WTC11 (cell line): ENCODE results near the gene CD22.

Experiments
- CBFB ChIP-seq: sonication (generic); formaldehyde crosslinking; IDR thresholded peaks from 2 replicates; pipeline ENCODE4 v1.8.1; 2022; ENCODE audit warnings: mild to moderate bottlenecking, low read depth, missing genetic modification reagents
- ESRRA ChIP-seq: sonication (generic); formaldehyde crosslinking; IDR thresholded peaks from 2 replicates; pipeline ENCODE4 v1.8.1; 2022; ENCODE audit warnings: mild to moderate bottlenecking, missing genetic modification reagents, borderline replicate concordance
- JUN ChIP-seq: sonication (generic); formaldehyde crosslinking; IDR thresholded peaks from 2 replicates; pipeline ENCODE4 v1.8.0; 2023; ENCODE audit warnings: mild to moderate bottlenecking, missing genetic modification reagents
- SMAD4 ChIP-seq: sonication (generic); formaldehyde crosslinking; IDR thresholded peaks from 2 replicates; pipeline ENCODE4 v1.8.0; 2022; ENCODE audit warnings: mild to moderate bottlenecking, missing genetic modification reagents
- TCF7 ChIP-seq: sonication (generic); formaldehyde crosslinking; IDR thresholded peaks from 2 replicates; pipeline ENCODE4 v1.8.0; 2022; ENCODE audit warnings: mild to moderate bottlenecking, low read depth, missing genetic modification reagents, moderate library complexity
- ZNF121 ChIP-seq: sonication (generic); formaldehyde crosslinking; IDR thresholded peaks from 2 replicates; pipeline ENCODE4 v1.8.0; 2023; ENCODE audit warnings: missing genetic modification reagents
- ZNF263 ChIP-seq: sonication (generic); formaldehyde crosslinking; IDR thresholded peaks from 2 replicates; pipeline ENCODE4 v1.8.1; 2022; ENCODE audit warnings: low read depth, mild to moderate bottlenecking, moderate library complexity, missing genetic modification reagents
- TF ChIP-seq, protein P1 (sequence below): fragments of 200-600 bp; IDR thresholded peaks from 2 replicates; pipeline ENCODE4 v1.8.0; 2022; ENCODE audit warnings: antibody characterized with exemption
- TF ChIP-seq, protein P2 (sequence below): sonication (generic); formaldehyde crosslinking; IDR thresholded peaks from 2 replicates; pipeline ENCODE4 v1.8.1; 2023; ENCODE audit warnings: mild to moderate bottlenecking, moderate library complexity, missing genetic modification reagents
- TF ChIP-seq, protein P3 (sequence below): sonication (generic); formaldehyde crosslinking; IDR thresholded peaks from 2 replicates; pipeline ENCODE4 v1.8.1; 2022; ENCODE audit warnings: mild to moderate bottlenecking, moderate library complexity, missing genetic modification reagents
- TF ChIP-seq, protein P4 (sequence below): sonication (generic); formaldehyde crosslinking; IDR thresholded peaks from 2 replicates; pipeline ENCODE4 v1.8.1; 2022; ENCODE audit warnings: low read depth, missing genetic modification reagents, borderline replicate concordance
- TF ChIP-seq, protein P5 (sequence below): sonication (generic); formaldehyde crosslinking; IDR thresholded peaks from 2 replicates; pipeline ENCODE4 v1.8.1; 2023; ENCODE audit warnings: mild to moderate bottlenecking, missing genetic modification reagents, moderate library complexity
- TF ChIP-seq, protein P6 (sequence below): sonication (generic); formaldehyde crosslinking; IDR thresholded peaks from 2 replicates; pipeline ENCODE4 v1.8.0; 2022; ENCODE audit warnings: mild to moderate bottlenecking, missing genetic modification reagents

DNA sequence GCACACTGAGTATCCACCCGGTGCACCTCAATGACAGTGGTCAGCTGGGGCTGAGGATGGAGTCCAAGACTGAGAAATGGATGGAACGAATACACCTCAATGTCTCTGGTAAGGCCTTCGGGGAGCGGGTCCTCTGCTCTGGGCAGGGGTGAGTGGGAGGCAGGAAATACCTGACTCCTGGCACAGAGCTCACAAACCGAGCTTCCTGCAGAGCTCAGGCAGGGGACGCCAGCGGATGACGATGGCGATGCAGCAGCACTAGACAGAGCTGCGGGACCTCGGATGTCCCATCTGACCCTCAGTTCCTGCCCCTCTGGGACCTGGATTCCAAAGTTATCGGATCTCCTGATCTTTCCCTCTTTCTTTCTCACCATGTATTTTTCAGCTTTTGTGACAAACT, 3.8 kb downstream of the CD22 start:
- TF ChIP-seq, protein P1, sequence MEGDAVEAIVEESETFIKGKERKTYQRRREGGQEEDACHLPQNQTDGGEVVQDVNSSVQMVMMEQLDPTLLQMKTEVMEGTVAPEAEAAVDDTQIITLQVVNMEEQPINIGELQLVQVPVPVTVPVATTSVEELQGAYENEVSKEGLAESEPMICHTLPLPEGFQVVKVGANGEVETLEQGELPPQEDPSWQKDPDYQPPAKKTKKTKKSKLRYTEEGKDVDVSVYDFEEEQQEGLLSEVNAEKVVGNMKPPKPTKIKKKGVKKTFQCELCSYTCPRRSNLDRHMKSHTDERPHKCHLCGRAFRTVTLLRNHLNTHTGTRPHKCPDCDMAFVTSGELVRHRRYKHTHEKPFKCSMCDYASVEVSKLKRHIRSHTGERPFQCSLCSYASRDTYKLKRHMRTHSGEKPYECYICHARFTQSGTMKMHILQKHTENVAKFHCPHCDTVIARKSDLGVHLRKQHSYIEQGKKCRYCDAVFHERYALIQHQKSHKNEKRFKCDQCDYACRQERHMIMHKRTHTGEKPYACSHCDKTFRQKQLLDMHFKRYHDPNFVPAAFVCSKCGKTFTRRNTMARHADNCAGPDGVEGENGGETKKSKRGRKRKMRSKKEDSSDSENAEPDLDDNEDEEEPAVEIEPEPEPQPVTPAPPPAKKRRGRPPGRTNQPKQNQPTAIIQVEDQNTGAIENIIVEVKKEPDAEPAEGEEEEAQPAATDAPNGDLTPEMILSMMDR: no peak
- TF ChIP-seq, protein P2, sequence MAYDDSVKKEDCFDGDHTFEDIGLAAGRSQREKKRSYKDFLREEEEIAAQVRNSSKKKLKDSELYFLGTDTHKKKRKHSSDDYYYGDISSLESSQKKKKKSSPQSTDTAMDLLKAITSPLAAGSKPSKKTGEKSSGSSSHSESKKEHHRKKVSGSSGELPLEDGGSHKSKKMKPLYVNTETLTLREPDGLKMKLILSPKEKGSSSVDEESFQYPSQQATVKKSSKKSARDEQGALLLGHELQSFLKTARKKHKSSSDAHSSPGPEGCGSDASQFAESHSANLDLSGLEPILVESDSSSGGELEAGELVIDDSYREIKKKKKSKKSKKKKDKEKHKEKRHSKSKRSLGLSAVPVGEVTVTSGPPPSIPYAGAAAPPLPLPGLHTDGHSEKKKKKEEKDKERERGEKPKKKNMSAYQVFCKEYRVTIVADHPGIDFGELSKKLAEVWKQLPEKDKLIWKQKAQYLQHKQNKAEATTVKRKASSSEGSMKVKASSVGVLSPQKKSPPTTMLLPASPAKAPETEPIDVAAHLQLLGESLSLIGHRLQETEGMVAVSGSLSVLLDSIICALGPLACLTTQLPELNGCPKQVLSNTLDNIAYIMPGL (CRISPR knock-in tag): no peak
- no peak for TF ChIP-seq ZNF121 (CRISPR knock-in tag)
- TF ChIP-seq, protein P3, sequence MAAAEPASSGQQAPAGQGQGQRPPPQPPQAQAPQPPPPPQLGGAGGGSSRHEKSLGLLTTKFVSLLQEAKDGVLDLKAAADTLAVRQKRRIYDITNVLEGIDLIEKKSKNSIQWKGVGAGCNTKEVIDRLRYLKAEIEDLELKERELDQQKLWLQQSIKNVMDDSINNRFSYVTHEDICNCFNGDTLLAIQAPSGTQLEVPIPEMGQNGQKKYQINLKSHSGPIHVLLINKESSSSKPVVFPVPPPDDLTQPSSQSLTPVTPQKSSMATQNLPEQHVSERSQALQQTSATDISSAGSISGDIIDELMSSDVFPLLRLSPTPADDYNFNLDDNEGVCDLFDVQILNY (CRISPR knock-in tag): no peak
- TF ChIP-seq ESRRA (CRISPR knock-in tag): no peak
- TF ChIP-seq JUN (CRISPR knock-in tag): no peak
- TF ChIP-seq, protein P4, sequence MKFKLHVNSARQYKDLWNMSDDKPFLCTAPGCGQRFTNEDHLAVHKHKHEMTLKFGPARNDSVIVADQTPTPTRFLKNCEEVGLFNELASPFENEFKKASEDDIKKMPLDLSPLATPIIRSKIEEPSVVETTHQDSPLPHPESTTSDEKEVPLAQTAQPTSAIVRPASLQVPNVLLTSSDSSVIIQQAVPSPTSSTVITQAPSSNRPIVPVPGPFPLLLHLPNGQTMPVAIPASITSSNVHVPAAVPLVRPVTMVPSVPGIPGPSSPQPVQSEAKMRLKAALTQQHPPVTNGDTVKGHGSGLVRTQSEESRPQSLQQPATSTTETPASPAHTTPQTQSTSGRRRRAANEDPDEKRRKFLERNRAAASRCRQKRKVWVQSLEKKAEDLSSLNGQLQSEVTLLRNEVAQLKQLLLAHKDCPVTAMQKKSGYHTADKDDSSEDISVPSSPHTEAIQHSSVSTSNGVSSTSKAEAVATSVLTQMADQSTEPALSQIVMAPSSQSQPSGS (CRISPR knock-in tag): no peak
- TF ChIP-seq, protein P5, sequence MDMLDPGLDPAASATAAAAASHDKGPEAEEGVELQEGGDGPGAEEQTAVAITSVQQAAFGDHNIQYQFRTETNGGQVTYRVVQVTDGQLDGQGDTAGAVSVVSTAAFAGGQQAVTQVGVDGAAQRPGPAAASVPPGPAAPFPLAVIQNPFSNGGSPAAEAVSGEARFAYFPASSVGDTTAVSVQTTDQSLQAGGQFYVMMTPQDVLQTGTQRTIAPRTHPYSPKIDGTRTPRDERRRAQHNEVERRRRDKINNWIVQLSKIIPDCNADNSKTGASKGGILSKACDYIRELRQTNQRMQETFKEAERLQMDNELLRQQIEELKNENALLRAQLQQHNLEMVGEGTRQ (CRISPR knock-in tag): no peak
- TF ChIP-seq, protein P6, sequence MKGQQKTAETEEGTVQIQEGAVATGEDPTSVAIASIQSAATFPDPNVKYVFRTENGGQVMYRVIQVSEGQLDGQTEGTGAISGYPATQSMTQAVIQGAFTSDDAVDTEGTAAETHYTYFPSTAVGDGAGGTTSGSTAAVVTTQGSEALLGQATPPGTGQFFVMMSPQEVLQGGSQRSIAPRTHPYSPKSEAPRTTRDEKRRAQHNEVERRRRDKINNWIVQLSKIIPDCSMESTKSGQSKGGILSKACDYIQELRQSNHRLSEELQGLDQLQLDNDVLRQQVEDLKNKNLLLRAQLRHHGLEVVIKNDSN (CRISPR knock-in tag): no peak
- TF ChIP-seq SMAD4: no peak
- no peak for TF ChIP-seq TCF7 (CRISPR knock-in tag)
- no peak for TF ChIP-seq ZNF263 (CRISPR knock-in tag)
- TF ChIP-seq CBFB (CRISPR knock-in tag): no peak
